K562 (cell line): Measurements from ENCODE around the gene KCNC3. TPM values are rescaled to one million over a fixed set of nuclear protein-coding genes. Genes with fewer than 3 reads are reported as not detected.

Experiments
- BRD4 ChIP-seq: fragments of 200-600 bp; sonication (generic); IDR thresholded peaks from 2 replicates; pipeline ENCODE4 v1.6.1; 2017; ENCODE audit warnings: inconsistent platforms
- CREB1 ChIP-seq, 2 experiments: sonication (generic) in 1 of 2; formaldehyde crosslinking in 1 of 2; IDR thresholded peaks; 2 replicates each; pipeline versions ENCODE4 v1.6.1 to v1.8.0; 2012 to 2022; ENCODE audit warnings: inconsistent platforms in 1 of 2, mild to moderate bottlenecking in 1 of 2, missing genetic modification reagents in 1 of 2, moderate library complexity in 1 of 2
- EP300 ChIP-seq: IDR thresholded peaks from 2 replicates; pipeline ENCODE4 v1.6.1; 2012; ENCODE audit warnings: low read length, improper control_type of control experiment
- KDM4B ChIP-seq, 2 experiments: fragments of 450-650 bp in 1 of 2; sonication (generic) in 1 of 2; IDR thresholded peaks; 2 replicates each; pipeline ENCODE4 v1.6.1; 2016 to 2017; ENCODE audit warnings: borderline replicate concordance in 2 of 2, antibody characterized with exemption in 1 of 2, low read depth in 1 of 2, mild to moderate bottlenecking in 1 of 2
- SMARCA5 ChIP-seq: fragments of 450-650 bp; IDR thresholded peaks from 2 replicates; pipeline ENCODE4 v1.6.1; 2016
- ZNF695 ChIP-seq: fragments of 450-650 bp; formaldehyde crosslinking; IDR thresholded peaks from 2 replicates; pipeline ENCODE4 v1.4.0; 2020; ENCODE audit warnings: mild to moderate bottlenecking, moderate library complexity
- polyA plus RNA-seq, 8 experiments: library from polyadenylated mRNA; depleted of rRNA in 4 of 8; stranded (reverse) in 5 of 8; unstranded in 3 of 8; fragments of >200 nt; fragmentation: Nextera tagmentation in 2 of 8; fragmentation: Illumina TruSeq in 1 of 8; extraction: Ambion mirVana in 2 of 8; extraction: Trizol in 1 of 8; gene quantifications; 2 replicates each; pipeline versions ENCODE4 v1.2.1 to v1.2.3, GENCODE V29; 2011 to 2014; ENCODE audit warnings: inconsistent platforms in 1 of 8, missing spikeins in 1 of 8
- total RNA-seq, 7 experiments: library from RNA; depleted of rRNA in 6 of 7; stranded (reverse); fragments of >200 nt in 6 of 7; fragmentation: Illumina TruSeq in 2 of 7; extraction: Trizol in 2 of 7; gene quantifications; 2 replicates each; pipeline versions ENCODE4 v1.2.1 to v1.2.3, GENCODE V29; 2011 to 2021; ENCODE audit warnings: low replicate concordance in 1 of 7
- TF ChIP-seq, protein P1 (sequence below): fragments of 450-650 bp; IDR thresholded peaks from 2 replicates; pipeline ENCODE4 v1.6.1; 2017; ENCODE audit warnings: antibody characterized with exemption
- TF ChIP-seq, protein P2 (sequence below), 3 experiments: IDR thresholded peaks in 2 of 3; conservative IDR thresholded peaks in 1 of 3; 2 replicates each; pipeline ENCODE4 v1.5.1; 2011 to 2012; ENCODE audit warnings: low read length in 3 of 3, mild to moderate bottlenecking in 3 of 3, control low read depth in 2 of 3, improper control_type of control experiment in 1 of 3, inconsistent platforms in 1 of 3, low read depth in 1 of 3, mixed read lengths in 1 of 3, moderate library complexity in 1 of 3; ENCODE audit not compliant: insufficient read depth in 2 of 3
- TF ChIP-seq, protein P3 (sequence below): fragments of 200-800 bp; sonication (Bioruptor generic); IDR thresholded peaks from 2 replicates; pipeline ENCODE4 v1.6.1; 2016; ENCODE audit warnings: missing genetic modification characterization, missing compliant biosample characterization
- TF ChIP-seq, protein P4 (sequence below): fragments of 250-450 bp; sonication (Bioruptor Pico); IDR thresholded peaks from 2 replicates; pipeline ENCODE4 v1.4.0; 2020; ENCODE audit warnings: mild to moderate bottlenecking
- TF ChIP-seq, protein P5 (sequence below): fragments of 450-650 bp; formaldehyde crosslinking; IDR thresholded peaks from 2 replicates; pipeline ENCODE4 v1.4.0; 2020; ENCODE audit warnings: mild to moderate bottlenecking
- TF ChIP-seq, protein P6 (sequence below): fragments of 250-450 bp; sonication (Bioruptor Pico); IDR thresholded peaks from 2 replicates; pipeline ENCODE4 v1.9.0; 2021; ENCODE audit warnings: mild to moderate bottlenecking

KCNC3 gene
- total and polyA plus RNA-seq, 9 of the 15 experiments (the other 6 are each of a cell fraction or from before 2014, with no cell fraction given) = 0.03 to 26.2 (median 2.0) TPM

DNA sequence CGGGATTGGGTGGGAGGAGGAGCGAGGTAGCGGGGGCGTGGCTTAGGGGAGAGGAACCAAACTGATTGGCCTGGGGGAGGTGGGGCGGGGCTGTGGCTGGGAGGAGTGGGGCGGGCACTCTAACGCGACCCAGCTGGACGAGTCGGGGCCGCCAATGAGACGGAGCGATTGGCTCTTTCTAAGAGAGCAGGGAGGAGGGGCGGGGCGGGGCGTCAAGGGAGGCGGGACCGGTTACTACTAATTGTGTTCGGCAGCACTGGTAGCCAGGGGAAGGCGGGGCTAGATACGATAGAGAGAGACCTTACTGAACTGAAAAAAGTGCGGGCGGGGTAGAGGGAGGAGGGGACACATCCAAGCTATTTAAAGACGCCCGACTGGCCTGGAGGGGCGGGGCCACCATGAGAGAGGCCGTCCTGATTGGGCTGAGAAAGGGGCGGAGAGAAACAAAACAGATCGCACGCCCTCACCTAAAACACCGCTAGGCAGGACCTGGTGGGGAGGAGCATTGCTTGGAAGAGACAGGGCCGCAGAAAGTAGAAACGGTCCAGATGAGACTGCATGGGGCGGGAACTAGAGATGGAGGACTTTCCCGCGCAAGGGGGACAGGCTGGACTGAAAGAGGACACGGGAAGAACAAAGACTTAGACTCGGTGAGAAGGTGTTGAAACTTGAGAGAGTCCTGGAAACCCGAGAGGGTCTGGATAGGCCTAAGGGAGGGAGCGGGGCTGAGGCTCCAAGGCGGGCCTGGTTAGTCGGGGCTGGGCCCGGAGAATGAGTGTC is at the start of gene KCNC3 (continued):
- TF ChIP-seq, protein P1, sequence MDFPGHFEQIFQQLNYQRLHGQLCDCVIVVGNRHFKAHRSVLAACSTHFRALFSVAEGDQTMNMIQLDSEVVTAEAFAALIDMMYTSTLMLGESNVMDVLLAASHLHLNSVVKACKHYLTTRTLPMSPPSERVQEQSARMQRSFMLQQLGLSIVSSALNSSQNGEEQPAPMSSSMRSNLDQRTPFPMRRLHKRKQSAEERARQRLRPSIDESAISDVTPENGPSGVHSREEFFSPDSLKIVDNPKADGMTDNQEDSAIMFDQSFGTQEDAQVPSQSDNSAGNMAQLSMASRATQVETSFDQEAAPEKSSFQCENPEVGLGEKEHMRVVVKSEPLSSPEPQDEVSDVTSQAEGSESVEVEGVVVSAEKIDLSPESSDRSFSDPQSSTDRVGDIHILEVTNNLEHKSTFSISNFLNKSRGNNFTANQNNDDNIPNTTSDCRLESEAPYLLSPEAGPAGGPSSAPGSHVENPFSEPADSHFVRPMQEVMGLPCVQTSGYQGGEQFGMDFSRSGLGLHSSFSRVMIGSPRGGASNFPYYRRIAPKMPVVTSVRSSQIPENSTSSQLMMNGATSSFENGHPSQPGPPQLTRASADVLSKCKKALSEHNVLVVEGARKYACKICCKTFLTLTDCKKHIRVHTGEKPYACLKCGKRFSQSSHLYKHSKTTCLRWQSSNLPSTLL = no peak
- TF ChIP-seq, protein P2, sequence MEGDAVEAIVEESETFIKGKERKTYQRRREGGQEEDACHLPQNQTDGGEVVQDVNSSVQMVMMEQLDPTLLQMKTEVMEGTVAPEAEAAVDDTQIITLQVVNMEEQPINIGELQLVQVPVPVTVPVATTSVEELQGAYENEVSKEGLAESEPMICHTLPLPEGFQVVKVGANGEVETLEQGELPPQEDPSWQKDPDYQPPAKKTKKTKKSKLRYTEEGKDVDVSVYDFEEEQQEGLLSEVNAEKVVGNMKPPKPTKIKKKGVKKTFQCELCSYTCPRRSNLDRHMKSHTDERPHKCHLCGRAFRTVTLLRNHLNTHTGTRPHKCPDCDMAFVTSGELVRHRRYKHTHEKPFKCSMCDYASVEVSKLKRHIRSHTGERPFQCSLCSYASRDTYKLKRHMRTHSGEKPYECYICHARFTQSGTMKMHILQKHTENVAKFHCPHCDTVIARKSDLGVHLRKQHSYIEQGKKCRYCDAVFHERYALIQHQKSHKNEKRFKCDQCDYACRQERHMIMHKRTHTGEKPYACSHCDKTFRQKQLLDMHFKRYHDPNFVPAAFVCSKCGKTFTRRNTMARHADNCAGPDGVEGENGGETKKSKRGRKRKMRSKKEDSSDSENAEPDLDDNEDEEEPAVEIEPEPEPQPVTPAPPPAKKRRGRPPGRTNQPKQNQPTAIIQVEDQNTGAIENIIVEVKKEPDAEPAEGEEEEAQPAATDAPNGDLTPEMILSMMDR (IDR thresholded peaks at IDR 0.05 in 2 of 3, conservative IDR thresholded peaks at IDR 0.05 in 1 of 3; ENCODE audit: insufficient read depth in 2 of 3, low read depth in 1 of 3, low read length in 3 of 3) = no peak
- TF ChIP-seq, protein P3, sequence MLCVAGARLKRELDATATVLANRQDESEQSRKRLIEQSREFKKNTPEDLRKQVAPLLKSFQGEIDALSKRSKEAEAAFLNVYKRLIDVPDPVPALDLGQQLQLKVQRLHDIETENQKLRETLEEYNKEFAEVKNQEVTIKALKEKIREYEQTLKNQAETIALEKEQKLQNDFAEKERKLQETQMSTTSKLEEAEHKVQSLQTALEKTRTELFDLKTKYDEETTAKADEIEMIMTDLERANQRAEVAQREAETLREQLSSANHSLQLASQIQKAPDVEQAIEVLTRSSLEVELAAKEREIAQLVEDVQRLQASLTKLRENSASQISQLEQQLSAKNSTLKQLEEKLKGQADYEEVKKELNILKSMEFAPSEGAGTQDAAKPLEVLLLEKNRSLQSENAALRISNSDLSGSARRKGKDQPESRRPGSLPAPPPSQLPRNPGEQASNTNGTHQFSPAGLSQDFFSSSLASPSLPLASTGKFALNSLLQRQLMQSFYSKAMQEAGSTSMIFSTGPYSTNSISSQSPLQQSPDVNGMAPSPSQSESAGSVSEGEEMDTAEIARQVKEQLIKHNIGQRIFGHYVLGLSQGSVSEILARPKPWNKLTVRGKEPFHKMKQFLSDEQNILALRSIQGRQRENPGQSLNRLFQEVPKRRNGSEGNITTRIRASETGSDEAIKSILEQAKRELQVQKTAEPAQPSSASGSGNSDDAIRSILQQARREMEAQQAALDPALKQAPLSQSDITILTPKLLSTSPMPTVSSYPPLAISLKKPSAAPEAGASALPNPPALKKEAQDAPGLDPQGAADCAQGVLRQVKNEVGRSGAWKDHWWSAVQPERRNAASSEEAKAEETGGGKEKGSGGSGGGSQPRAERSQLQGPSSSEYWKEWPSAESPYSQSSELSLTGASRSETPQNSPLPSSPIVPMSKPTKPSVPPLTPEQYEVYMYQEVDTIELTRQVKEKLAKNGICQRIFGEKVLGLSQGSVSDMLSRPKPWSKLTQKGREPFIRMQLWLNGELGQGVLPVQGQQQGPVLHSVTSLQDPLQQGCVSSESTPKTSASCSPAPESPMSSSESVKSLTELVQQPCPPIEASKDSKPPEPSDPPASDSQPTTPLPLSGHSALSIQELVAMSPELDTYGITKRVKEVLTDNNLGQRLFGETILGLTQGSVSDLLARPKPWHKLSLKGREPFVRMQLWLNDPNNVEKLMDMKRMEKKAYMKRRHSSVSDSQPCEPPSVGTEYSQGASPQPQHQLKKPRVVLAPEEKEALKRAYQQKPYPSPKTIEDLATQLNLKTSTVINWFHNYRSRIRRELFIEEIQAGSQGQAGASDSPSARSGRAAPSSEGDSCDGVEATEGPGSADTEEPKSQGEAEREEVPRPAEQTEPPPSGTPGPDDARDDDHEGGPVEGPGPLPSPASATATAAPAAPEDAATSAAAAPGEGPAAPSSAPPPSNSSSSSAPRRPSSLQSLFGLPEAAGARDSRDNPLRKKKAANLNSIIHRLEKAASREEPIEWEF (CRISPR knock-in tag) = no peak
- TF ChIP-seq, protein P4, sequence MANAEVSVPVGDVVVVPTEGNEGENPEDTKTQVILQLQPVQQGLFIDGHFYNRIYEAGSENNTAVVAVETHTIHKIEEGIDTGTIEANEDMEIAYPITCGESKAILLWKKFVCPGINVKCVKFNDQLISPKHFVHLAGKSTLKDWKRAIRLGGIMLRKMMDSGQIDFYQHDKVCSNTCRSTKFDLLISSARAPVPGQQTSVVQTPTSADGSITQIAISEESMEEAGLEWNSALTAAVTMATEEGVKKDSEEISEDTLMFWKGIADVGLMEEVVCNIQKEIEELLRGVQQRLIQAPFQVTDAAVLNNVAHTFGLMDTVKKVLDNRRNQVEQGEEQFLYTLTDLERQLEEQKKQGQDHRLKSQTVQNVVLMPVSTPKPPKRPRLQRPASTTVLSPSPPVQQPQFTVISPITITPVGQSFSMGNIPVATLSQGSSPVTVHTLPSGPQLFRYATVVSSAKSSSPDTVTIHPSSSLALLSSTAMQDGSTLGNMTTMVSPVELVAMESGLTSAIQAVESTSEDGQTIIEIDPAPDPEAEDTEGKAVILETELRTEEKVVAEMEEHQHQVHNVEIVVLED (CRISPR knock-in tag) = no peak
- TF ChIP-seq, protein P5, sequence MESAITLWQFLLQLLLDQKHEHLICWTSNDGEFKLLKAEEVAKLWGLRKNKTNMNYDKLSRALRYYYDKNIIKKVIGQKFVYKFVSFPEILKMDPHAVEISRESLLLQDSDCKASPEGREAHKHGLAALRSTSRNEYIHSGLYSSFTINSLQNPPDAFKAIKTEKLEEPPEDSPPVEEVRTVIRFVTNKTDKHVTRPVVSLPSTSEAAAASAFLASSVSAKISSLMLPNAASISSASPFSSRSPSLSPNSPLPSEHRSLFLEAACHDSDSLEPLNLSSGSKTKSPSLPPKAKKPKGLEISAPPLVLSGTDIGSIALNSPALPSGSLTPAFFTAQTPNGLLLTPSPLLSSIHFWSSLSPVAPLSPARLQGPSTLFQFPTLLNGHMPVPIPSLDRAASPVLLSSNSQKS (CRISPR knock-in tag) = no peak
- TF ChIP-seq SMARCA5 (peak; percentile 36; the same call in 1 of the 2 replicates), KDM4B (IDR thresholded peaks at IDR 0.05; ENCODE audit: borderline replicate concordance in 2 of 2, low read depth in 1 of 2) (peak in 1 of 2 experiments; percentile 28; a peak in 2 of 4 replicates), BRD4 (no peak), CREB1 (IDR thresholded peaks at IDR 0.05) (no peak), CREB1 (CRISPR knock-in tag; IDR thresholded peaks at IDR 0.05) (no peak), ZNF695 (peak; percentile 65; the same call in 1 of the 2 replicates), EP300 (no peak)
- TF ChIP-seq, protein P6, sequence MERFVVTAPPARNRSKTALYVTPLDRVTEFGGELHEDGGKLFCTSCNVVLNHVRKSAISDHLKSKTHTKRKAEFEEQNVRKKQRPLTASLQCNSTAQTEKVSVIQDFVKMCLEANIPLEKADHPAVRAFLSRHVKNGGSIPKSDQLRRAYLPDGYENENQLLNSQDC (CRISPR knock-in tag) = peak; percentile 18; the same call in 1 of the 2 replicates
